OCI-LY1 (cell line): ENCODE data around the gene BABAM2.

Experiments
- H2AFZ ChIP-seq: fragments of 200-600 bp; sonication (generic), shearing (Covaris generic); 2 replicates; pipeline ENCODE4 v1.6.0; 2014; ENCODE audit warnings: antibody characterized with exemption, mild to moderate bottlenecking, low read length
- H3F3A ChIP-seq: fragments of 200-600 bp; sonication (generic), shearing (Covaris generic); 2 replicates; pipeline ENCODE4 v1.6.0; 2014; ENCODE audit warnings: mild to moderate bottlenecking, antibody characterized with exemption, low read length, moderate library complexity; ENCODE audit not compliant: insufficient read depth
- H3K27ac ChIP-seq: fragments of 200-600 bp; sonication (generic); 2 replicates; pipeline ENCODE4 v1.5.1; 2014; ENCODE audit warnings: low read length, mixed run types, mild to moderate bottlenecking, low read depth; ENCODE audit not compliant: poor library complexity, severe bottlenecking
- H3K27me3 ChIP-seq: fragments of 200-600 bp; sonication (generic); 2 replicates; pipeline ENCODE4 v1.6.0; 2014; ENCODE audit warnings: antibody characterized with exemption, mild to moderate bottlenecking, low read length, moderate library complexity; ENCODE audit not compliant: insufficient read depth
- H3K36me3 ChIP-seq: fragments of 200-600 bp; sonication (generic); 2 replicates; pipeline ENCODE4 v1.6.1; 2014; ENCODE audit warnings: mild to moderate bottlenecking, antibody characterized with exemption, low read length, moderate library complexity, mixed read lengths; ENCODE audit not compliant: insufficient read depth
- H3K4me1 ChIP-seq: fragments of 200-600 bp; sonication (generic); 2 replicates; pipeline ENCODE4 v1.5.1; 2014; ENCODE audit warnings: mild to moderate bottlenecking, low read length, moderate library complexity; ENCODE audit not compliant: insufficient read depth, severe bottlenecking
- H3K4me2 ChIP-seq: fragments of 200-600 bp; sonication (generic), shearing (Covaris generic); 2 replicates; pipeline ENCODE4 v1.6.1; 2014; ENCODE audit warnings: low read length
- H3K4me3 ChIP-seq: fragments of 200-600 bp; sonication (generic); 2 replicates; pipeline ENCODE4 v1.5.1; 2014; ENCODE audit warnings: low read length, low read depth, mild to moderate bottlenecking, mixed read lengths; ENCODE audit not compliant: poor library complexity, severe bottlenecking
- H3K79me2 ChIP-seq: fragments of 200-600 bp; shearing (Covaris generic); 2 replicates; pipeline ENCODE4 v1.6.1; 2016; ENCODE audit warnings: mixed run types, low read length, mixed read lengths; ENCODE audit not compliant: insufficient read depth
- H3K9ac ChIP-seq: fragments of 200-600 bp; sonication (generic), shearing (Covaris generic); 2 replicates; pipeline ENCODE4 v1.6.1; 2014; ENCODE audit warnings: mild to moderate bottlenecking, low read length, mixed read lengths
- H3K9me2 ChIP-seq: fragments of 200-600 bp; sonication (generic), shearing (Covaris generic); 2 replicates; pipeline ENCODE4 v1.6.1; 2014; ENCODE audit warnings: low read depth, mild to moderate bottlenecking, low read length, mixed read lengths
- H3K9me3 ChIP-seq: fragments of 200-600 bp; shearing (Covaris generic); 2 replicates; pipeline ENCODE4 v1.6.1; 2014; ENCODE audit warnings: low read length, mixed read lengths
- H4K20me1 ChIP-seq: fragments of 200-600 bp; sonication (generic), shearing (Covaris generic); 2 replicates; pipeline ENCODE4 v1.6.0; 2016; ENCODE audit warnings: mild to moderate bottlenecking, low read length; ENCODE audit not compliant: insufficient read depth
- EZH2 ChIP-seq: fragments of 200-600 bp; sonication (generic), shearing (Covaris generic); IDR thresholded peaks from 2 replicates; pipeline ENCODE4 v1.8.0; 2017; ENCODE audit warnings: borderline replicate concordance, mixed run types, mild to moderate bottlenecking, antibody characterized with exemption, low read length, moderate library complexity, mixed read lengths
- TF ChIP-seq, protein P1 (sequence below): fragments of 200-600 bp; sonication (generic), shearing (Covaris generic); IDR thresholded peaks from 2 replicates; pipeline ENCODE4 v1.5.1; 2017; ENCODE audit warnings: mild to moderate bottlenecking, antibody characterized with exemption, low read length, moderate library complexity, mixed read lengths

The BABAM2 gene

DNA sequence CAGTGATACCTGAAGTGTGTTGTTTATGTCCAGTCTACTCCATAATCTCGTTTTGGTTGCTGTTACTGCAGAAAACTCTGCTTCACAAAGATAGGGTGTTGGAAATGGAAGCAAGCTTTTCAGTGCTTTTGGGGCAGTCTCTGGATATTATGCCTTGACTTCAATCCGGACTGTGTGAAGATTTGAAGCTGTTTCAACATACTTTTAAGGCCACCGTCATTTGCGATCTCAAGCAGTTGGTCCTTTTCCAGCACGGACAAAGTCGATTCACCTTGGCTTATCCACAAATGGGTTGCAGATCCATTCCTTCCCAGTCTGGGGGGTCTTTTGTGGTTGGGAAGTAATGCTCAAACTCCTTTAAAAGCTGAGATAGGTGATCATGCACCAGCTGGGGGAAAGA lies 20.8 kb upstream of the BABAM2 start:
- no peak overlapping the region for H3K27ac ChIP-seq
- no peaks in the 10 kb centered on the region for H3K36me3 ChIP-seq
- no peaks in the 10 kb centered on the region for H3K9me2 ChIP-seq
- no peaks in the 10 kb centered on the region for H3F3A ChIP-seq
- H3K27me3 ChIP-seq, result no peaks in the 10 kb centered on the region
- no peak overlapping the region for H2AFZ ChIP-seq
- no peak for TF ChIP-seq EZH2
- TF ChIP-seq, protein P1, sequence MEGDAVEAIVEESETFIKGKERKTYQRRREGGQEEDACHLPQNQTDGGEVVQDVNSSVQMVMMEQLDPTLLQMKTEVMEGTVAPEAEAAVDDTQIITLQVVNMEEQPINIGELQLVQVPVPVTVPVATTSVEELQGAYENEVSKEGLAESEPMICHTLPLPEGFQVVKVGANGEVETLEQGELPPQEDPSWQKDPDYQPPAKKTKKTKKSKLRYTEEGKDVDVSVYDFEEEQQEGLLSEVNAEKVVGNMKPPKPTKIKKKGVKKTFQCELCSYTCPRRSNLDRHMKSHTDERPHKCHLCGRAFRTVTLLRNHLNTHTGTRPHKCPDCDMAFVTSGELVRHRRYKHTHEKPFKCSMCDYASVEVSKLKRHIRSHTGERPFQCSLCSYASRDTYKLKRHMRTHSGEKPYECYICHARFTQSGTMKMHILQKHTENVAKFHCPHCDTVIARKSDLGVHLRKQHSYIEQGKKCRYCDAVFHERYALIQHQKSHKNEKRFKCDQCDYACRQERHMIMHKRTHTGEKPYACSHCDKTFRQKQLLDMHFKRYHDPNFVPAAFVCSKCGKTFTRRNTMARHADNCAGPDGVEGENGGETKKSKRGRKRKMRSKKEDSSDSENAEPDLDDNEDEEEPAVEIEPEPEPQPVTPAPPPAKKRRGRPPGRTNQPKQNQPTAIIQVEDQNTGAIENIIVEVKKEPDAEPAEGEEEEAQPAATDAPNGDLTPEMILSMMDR, result no peak
- H3K79me2 ChIP-seq, result no peaks in the 10 kb centered on the region
- no peak overlapping the region for H3K4me3 ChIP-seq
- no peak overlapping the region for H3K4me2 ChIP-seq
- H3K9me3 ChIP-seq, result no peaks in the 10 kb centered on the region
- no peak overlapping the region for H3K9ac ChIP-seq
- H4K20me1 ChIP-seq, result no peaks in the 10 kb centered on the region
- H3K4me1 ChIP-seq, result no peaks in the 10 kb centered on the region

DNA sequence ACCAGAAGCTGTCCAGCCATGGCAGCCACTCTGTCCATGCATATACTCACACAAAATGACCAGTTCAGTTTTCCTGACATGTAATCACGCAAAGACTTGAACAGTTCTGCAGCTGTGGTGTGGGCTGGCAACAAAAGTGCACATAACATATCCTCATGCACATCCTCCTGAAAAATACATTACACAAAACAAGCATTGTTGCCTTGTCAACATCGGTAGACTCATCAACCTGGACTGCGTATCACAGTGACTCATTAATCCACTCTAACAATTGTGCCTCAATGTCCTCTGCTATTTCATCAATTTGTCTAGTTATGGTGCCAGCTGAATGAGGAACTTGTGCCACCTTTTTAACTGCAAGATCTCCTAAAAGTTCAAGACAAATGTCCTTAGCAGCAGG lies 19.8 kb upstream of the BABAM2 start:
- H4K20me1 ChIP-seq, result no peaks in the 10 kb centered on the region
- H3K9me2 ChIP-seq, result no peaks in the 10 kb centered on the region
- H3K79me2 ChIP-seq, result no peaks in the 10 kb centered on the region
- H3F3A ChIP-seq, result no peaks in the 10 kb centered on the region
- no peaks in the 10 kb centered on the region for H3K27me3 ChIP-seq
- H3K36me3 ChIP-seq, result no peaks in the 10 kb centered on the region
- H2AFZ ChIP-seq, result no peak overlapping the region
- TF ChIP-seq, protein P1, result no peak
- TF ChIP-seq EZH2, result no peak
- H3K4me1 ChIP-seq, result no peaks in the 10 kb centered on the region
- no peak overlapping the region for H3K27ac ChIP-seq
- no peak overlapping the region for H3K4me2 ChIP-seq
- H3K9me3 ChIP-seq, result no peaks in the 10 kb centered on the region
- no peak overlapping the region for H3K9ac ChIP-seq
- no peak overlapping the region for H3K4me3 ChIP-seq

DNA sequence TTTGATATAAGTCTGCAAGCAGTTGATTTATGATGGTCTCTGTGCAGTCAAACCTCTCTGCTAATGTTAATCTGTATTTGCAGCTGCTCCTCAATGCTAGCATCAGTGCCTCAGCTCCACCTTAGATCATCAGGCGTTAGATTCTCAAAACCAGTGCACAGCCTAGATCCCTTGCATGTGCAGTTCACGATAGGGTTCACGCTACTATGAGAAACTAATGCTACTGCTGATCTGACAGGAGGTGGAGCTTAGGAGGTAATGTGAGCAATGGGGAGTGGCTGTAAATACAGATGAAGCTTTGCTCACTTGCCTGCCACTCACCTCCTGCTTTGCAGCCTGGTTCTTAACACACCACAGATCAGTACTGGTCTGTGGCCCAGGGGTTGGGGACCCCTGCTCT lies 18.7 kb upstream of the BABAM2 start:
- H2AFZ ChIP-seq, result no peak overlapping the region
- H3K4me1 ChIP-seq, result no peaks in the 10 kb centered on the region
- no peak overlapping the region for H3K27ac ChIP-seq
- no peak overlapping the region for H3K4me2 ChIP-seq
- H3K4me3 ChIP-seq, result no peak overlapping the region
- H3K9ac ChIP-seq, result no peak overlapping the region
- no peaks in the 10 kb centered on the region for H3K36me3 ChIP-seq
- TF ChIP-seq, protein P1, result no peak
- no peak for TF ChIP-seq EZH2
- no peaks in the 10 kb centered on the region for H3K79me2 ChIP-seq
- H3K27me3 ChIP-seq, result no peaks in the 10 kb centered on the region
- H3K9me3 ChIP-seq, result no peaks in the 10 kb centered on the region
- H4K20me1 ChIP-seq, result no peaks in the 10 kb centered on the region
- no peaks in the 10 kb centered on the region for H3F3A ChIP-seq
- H3K9me2 ChIP-seq, result no peaks in the 10 kb centered on the region
